OCI-LY3 (cell line): Measurements from ENCODE around the gene CADPS.

Experiments used
- CTCF ChIP-seq: fragments of 200-600, 300-600 bp; sonication (generic); IDR thresholded peaks from 2 replicates; pipeline ENCODE4 v1.5.1; 2014; ENCODE audit warnings: antibody characterized with exemption, low read length, low read depth
- EZH2phosphoT487 ChIP-seq: fragments of 200-600 bp; shearing (Covaris generic); IDR thresholded peaks from 2 replicates; pipeline ENCODE4 v1.6.1; 2018; ENCODE audit warnings: antibody characterized with exemption, mixed run types, low read depth

GRCh38 chr3:62405566-62405965, 469.6 kb downstream of the CADPS start:
- TF ChIP-seq CTCF, result no peak
- TF ChIP-seq EZH2phosphoT487, result no peak
